Activated T-helper 1 cell treated with anti-CD3 and anti-CD28 coated beads, Interleukin-12 subunit alpha, Interleukin-12 subunit beta, Interleukin-2, Interleukin-4 antibody, amounts not matched to agents 30 ng/mL and 10 ng/mL and 1 ng/mL, durations not matched to agents 14 hours and 24 hours and 36 hours (primary cell): Measurements from ENCODE around the gene SLC4A1. TPM values are rescaled to one million over a fixed set of nuclear protein-coding genes. Genes with fewer than 3 reads are reported as not detected.
A peak's percentile ranks its signal among the peaks of the same experiment; 100 is the strongest.

Experiments used
- DNase-seq: peaks from one replicate; pipeline ENCODE4 v3.0.0; 2021; ENCODE audit warnings: low spot score
- H3K27ac Mint-ChIP-seq: one replicate; pipeline ENCODE4 v1.8.0; 2021; ENCODE audit warnings: mild to moderate bottlenecking, mixed read lengths
- H3K27me3 Mint-ChIP-seq: one replicate; pipeline ENCODE4 v1.8.0; 2022; ENCODE audit warnings: mild to moderate bottlenecking, moderate library complexity, mixed read lengths; ENCODE audit not compliant: insufficient read depth
- H3K36me3 Mint-ChIP-seq: one replicate; pipeline ENCODE4 v1.8.0; 2021; ENCODE audit warnings: low read depth, mixed read lengths
- H3K4me1 Mint-ChIP-seq: one replicate; pipeline ENCODE4 v1.8.0; 2021; ENCODE audit warnings: low read depth, mixed read lengths
- H3K4me3 Mint-ChIP-seq: one replicate; pipeline ENCODE4 v1.8.0; 2021; ENCODE audit warnings: mild to moderate bottlenecking, moderate library complexity, mixed read lengths
- H3K9me3 Mint-ChIP-seq: one replicate; pipeline ENCODE4 v1.8.0; 2021; ENCODE audit warnings: mixed read lengths
- intact Hi-C: fragments of 100-400 bp; cut with micrococcal nuclease; formaldehyde crosslinking; loops from one replicate; pipeline ENCODE4 v1.15.1; 2024
- total RNA-seq: library from RNA; stranded (reverse); gene quantifications from 2 replicates; pipeline ENCODE4 v1.2.3, GENCODE V29; 2022

The SLC4A1 gene
- total RNA-seq, 1 donor from 2014 or later, result not detected

GRCh38 chr17:44260296-44260695 is 7.6 kb downstream of the SLC4A1 start:
- H3K27ac Mint-ChIP-seq, result no peak overlapping the region
- H3K4me1 Mint-ChIP-seq, result no peaks in the 10 kb centered on the region
- no peaks in the 10 kb centered on the region for H3K27me3 Mint-ChIP-seq
- H3K36me3 Mint-ChIP-seq, result no peaks in the 10 kb centered on the region
- intact Hi-C loops, result no loop called here
- DNase-seq, result no peak
- no peaks in the 10 kb centered on the region for H3K9me3 Mint-ChIP-seq
- no peak overlapping the region for H3K4me3 Mint-ChIP-seq

DNA sequence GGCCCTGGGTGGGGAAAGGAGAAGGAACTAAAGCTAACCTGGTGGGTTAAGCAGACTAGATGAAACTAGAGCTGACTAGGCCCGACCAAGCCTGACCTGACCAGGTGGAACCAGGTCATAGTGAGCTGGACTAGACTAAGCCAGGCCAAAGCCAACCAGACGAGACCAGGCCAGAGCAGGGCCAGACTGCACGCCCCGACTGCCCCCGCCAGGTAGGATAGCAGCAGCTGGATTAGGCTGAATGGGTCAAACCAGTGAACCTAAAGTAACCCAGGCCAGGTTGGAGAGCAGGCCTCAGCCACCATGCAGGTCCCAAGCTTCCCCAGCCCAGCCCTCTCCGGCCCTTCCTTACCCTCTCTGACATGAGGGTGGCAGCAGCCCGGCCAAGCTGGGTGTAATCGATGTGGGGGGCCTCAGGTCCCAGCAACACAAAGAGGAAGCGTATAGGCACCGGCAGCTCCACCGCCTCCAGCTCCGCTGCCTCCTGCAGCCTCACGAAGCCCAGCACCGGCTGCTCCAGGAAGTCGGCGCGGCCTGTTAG is 9.1 kb downstream of the SLC4A1 start:
- Mint-ChIP-seq H3K4me3 (no peak overlapping the region), H3K36me3 (no peaks in the 10 kb centered on the region), H3K4me1 (no peaks in the 10 kb centered on the region), H3K27ac (no peak overlapping the region), H3K27me3 (no peaks in the 10 kb centered on the region), H3K9me3 (no peaks in the 10 kb centered on the region)
- no peak for DNase-seq
- intact Hi-C loops, result no loop called here

DNA sequence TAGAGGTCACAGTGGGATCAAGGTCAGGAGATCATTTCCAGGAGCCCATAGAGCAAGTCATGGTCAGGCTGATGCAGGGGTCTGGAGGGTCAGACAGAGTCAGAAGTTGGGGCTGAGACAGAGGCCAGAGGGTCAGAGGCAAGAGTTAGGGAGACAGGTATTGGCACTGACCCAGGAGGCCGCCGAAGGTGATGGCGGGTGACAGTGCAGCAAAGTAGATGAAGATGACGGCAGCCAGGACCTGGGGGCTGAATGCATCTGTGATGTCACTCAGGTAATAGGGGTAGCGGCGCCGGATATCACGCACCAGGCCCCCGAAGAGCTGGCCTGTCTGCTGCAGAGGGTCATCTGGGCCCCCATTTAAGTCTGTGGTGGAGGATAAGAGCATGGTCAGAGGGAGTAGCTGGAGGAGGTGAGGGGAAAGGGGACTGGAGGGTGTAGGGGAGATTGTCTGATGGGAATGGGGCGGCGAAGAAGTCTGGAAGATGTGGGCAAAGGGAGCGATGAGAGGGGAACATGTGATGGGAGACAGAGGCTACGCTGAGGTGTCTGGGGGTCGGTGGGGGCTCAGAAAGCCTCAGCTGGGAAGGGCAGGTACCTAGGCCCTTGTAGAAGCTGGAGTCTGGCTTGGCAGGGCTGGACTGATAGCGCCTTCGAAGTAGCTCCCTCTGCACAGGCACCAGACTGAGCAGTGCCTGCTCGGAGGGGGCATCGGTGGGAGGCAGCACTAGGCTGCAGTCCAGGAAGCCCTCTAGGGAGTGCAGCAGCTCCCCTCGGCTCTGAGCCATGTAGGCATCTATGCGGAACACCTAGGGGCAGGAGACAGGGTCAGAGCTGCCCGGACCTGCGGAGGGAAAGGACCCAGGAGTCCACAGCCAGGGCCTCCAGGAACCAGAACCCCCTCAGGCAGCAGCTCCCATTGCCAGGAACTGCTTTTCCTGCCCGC is 9.8 kb downstream of the SLC4A1 start:
- Mint-ChIP-seq H3K4me3 (no peak overlapping the region), H3K27me3 (no peaks in the 10 kb centered on the region), H3K36me3 (no peaks in the 10 kb centered on the region), H3K9me3 (no peaks in the 10 kb centered on the region), H3K27ac (no peak overlapping the region), H3K4me1 (no peaks in the 10 kb centered on the region)
- intact Hi-C loops, result no loop called here
- no peak for DNase-seq

DNA sequence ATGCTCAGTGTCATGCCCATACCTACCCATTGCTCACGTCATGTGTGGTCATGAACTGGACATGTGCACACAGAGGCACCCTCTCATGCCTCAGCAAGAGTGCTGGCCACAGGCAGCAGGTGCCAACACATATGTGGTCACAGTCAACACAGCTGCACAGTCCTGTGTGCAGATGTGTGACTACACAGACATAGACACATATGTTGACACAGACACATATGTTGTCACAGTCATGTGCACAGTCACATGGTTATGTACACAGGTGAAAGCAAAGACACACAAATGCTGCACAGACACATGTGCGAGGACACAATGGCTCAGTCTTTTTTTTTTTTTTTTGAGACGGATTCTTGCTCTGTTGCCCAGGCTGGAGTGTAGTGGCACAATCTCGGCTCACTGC is 11.3 kb downstream of the SLC4A1 start:
- Mint-ChIP-seq H3K9me3 (no peaks in the 10 kb centered on the region), H3K4me3 (no peak overlapping the region), H3K27me3 (no peaks in the 10 kb centered on the region), H3K36me3 (no peaks in the 10 kb centered on the region), H3K27ac (no peak overlapping the region), H3K4me1 (no peaks in the 10 kb centered on the region)
- DNase-seq, result no peak
- intact Hi-C loops, result no loop called here

DNA sequence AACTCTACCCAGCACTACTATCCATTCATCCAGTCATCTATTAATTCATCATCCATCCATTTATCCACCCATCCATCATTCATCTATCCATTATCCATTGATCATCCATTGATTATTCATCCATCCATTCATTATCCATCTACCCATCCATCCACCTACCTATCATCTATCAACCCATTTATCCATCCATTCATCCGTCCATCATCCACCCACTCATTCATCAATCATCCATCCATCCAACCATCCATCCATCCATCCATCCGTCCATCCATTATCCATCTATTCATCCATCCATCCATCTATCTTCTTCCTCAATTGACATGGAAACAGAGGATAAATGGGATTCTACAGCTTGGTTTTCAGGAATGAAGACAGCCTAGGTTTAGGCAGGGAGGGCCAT is 12.0 kb downstream of the SLC4A1 start:
- DNase-seq, result no peak
- no peaks in the 10 kb centered on the region for H3K27me3 Mint-ChIP-seq
- H3K4me1 Mint-ChIP-seq, result no peaks in the 10 kb centered on the region

GRCh38 chr17:44254361-44255095 is 13.4 kb downstream of the SLC4A1 start:
- Mint-ChIP-seq H3K27me3 (no peaks in the 10 kb centered on the region), H3K27ac (peak overlapping the region; percentile 44), H3K4me1 (no peaks in the 10 kb centered on the region), H3K4me3 (no peak overlapping the region), H3K36me3 (no peaks in the 10 kb centered on the region), H3K9me3 (no peaks in the 10 kb centered on the region)
- DNase-seq, result no peak
- intact Hi-C loops, result no loop called here

More for the DNA sequence above, 12.0 kb downstream of the SLC4A1 start:
- intact Hi-C loops, result no loop called here
- H3K27ac Mint-ChIP-seq, result no peak overlapping the region
- H3K36me3 Mint-ChIP-seq, result no peaks in the 10 kb centered on the region
- H3K4me3 Mint-ChIP-seq, result no peak overlapping the region
- no peaks in the 10 kb centered on the region for H3K9me3 Mint-ChIP-seq

- Mint-ChIP-seq H3K27ac (no peak overlapping the region), H3K9me3 (no peaks in the 10 kb centered on the region), H3K27me3 (no peaks in the 10 kb centered on the region), H3K4me1 (peaks cover 5% of the 10 kb centered on the region), H3K36me3 (no peaks in the 10 kb centered on the region), H3K4me3 (no peak overlapping the region)
- intact Hi-C loops, result no loop called here
- DNase-seq, result no peak
Observed at GRCh38 chr17:44253006-44253405, 14.9 kb downstream of the SLC4A1 start.

- Mint-ChIP-seq H3K4me3 (no peak overlapping the region), H3K27me3 (no peaks in the 10 kb centered on the region), H3K4me1 (peaks cover 24% of the 10 kb centered on the region), H3K36me3 (no peaks in the 10 kb centered on the region), H3K9me3 (no peaks in the 10 kb centered on the region), H3K27ac (no peak overlapping the region)
- intact Hi-C loops, result no loop called here
- DNase-seq, result no peak
Observed at GRCh38 chr17:44251062-44251461, 16.9 kb downstream of the SLC4A1 start.

- no peak overlapping the region for H3K4me3 Mint-ChIP-seq
- H3K9me3 Mint-ChIP-seq, result no peaks in the 10 kb centered on the region
- H3K27ac Mint-ChIP-seq, result no peak overlapping the region
- intact Hi-C loops, result no loop called here
- no peaks in the 10 kb centered on the region for H3K36me3 Mint-ChIP-seq
- no peak for DNase-seq
- H3K27me3 Mint-ChIP-seq, result no peaks in the 10 kb centered on the region
- H3K4me1 Mint-ChIP-seq, result peaks cover 33% of the 10 kb centered on the region
Observed at GRCh38 chr17:44249501-44250246, 18.3 kb downstream of the SLC4A1 start.

GRCh38 chr17:44247876-44248736 is 19.8 kb downstream of the SLC4A1 start:
- no peaks in the 10 kb centered on the region for H3K9me3 Mint-ChIP-seq
- peaks cover 33% of the 10 kb centered on the region for H3K4me1 Mint-ChIP-seq
- no peaks in the 10 kb centered on the region for H3K27me3 Mint-ChIP-seq
- H3K27ac Mint-ChIP-seq, result no peak overlapping the region
- no peak overlapping the region for H3K4me3 Mint-ChIP-seq
- DNase-seq, result no peak
- intact Hi-C loops, result loop anchor here (2.0 kb wide), 1 partner anchor 25 kb away; no protein-coding TSS in a partner anchor
- H3K36me3 Mint-ChIP-seq, result no peaks in the 10 kb centered on the region

DNA sequence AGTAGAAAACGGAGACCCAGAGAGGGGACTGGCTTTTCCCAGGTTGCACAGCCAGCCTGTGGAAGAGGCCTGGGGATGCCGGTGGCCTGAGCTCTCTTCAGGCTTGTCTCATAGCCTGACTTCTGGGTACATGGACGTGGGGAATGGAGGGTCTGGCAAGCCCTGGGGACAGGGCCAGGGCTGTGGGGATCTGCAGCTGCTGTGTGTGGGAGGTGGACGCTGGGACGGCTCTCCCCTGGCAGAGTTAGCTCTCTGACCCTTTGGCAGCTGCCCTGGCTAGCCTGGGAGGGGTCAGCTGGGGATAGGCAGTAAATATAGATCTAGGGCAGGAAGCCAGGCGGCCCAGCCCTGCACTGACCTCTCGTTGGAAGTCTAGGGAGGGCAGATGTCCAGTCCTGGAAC is 20.5 kb downstream of the SLC4A1 start:
- Mint-ChIP-seq H3K27me3 (no peaks in the 10 kb centered on the region), H3K27ac (no peak overlapping the region), H3K9me3 (no peaks in the 10 kb centered on the region), H3K4me3 (no peak overlapping the region), H3K36me3 (no peaks in the 10 kb centered on the region), H3K4me1 (peaks cover 33% of the 10 kb centered on the region)
- intact Hi-C loops, result loop anchor here (2.0 kb wide), 1 partner anchor 25 kb away; no protein-coding TSS in a partner anchor
- DNase-seq, result no peak

DNA sequence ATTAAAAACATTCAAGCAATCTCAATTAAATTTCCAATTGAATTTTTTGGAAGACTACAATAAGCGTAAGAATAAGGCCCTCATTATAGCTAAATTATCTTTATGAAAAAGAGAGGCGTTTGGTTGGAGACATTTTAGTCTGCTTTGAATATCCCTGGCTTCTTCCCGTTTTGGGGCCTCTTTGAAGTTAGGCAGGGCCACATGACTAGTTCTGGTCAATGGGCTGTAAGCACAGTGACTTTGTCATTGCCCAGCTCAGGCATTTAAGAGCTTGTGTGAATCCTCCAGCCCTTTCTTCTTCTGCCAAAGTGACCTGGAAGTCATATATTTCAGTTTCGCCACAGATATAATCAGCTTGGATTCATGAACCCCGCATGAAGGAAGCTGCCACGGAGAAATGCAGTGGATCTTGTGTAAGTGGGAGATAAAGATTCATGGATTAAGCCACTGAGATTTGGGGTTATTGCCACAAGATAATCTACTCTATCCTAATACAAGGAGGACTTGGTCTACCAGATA is 26.8 kb downstream of the SLC4A1 start:
- no peak for DNase-seq
- intact Hi-C loops, result no loop called here
- H3K27me3 Mint-ChIP-seq, result peaks cover 5% of the 10 kb centered on the region
- H3K36me3 Mint-ChIP-seq, result no peaks in the 10 kb centered on the region
- H3K27ac Mint-ChIP-seq, result no peak overlapping the region
- peaks cover 11% of the 10 kb centered on the region for H3K4me1 Mint-ChIP-seq
- no peaks in the 10 kb centered on the region for H3K9me3 Mint-ChIP-seq
- H3K4me3 Mint-ChIP-seq, result no peak overlapping the region
